ENCODE measurements around the gene MRPS24. TPM values are rescaled to one million over a fixed set of nuclear protein-coding genes. Genes with fewer than 3 reads are reported as not detected.

MRPS24 gene
- total RNA-seq, 1 experiment from 2014 or later: 156 TPM

GRCh38 chr7:43825391-43825808 is 43.9 kb downstream of the MRPS24 start:
- no peaks in the 10 kb centered on the region for H3K79me2 ChIP-seq (ENCODE audit: insufficient read depth, low read length)
- no peak overlapping the region for H3K4me3 ChIP-seq (replicated peaks in 1 of 2; ENCODE audit: low read depth in 1 of 2, low read length in 2 of 2)
- no peaks in the 10 kb centered on the region for H3K4me1 ChIP-seq (ENCODE audit: control insufficient read depth in 1 of 2, insufficient read depth in 2 of 2, low read length in 2 of 2)
- ChIA-PET POLR2A (no interaction called here), CTCF (interaction anchor here (0.6 kb wide), 1 partner anchor 107 kb away, joined by 3 read pairs; no protein-coding TSS in a partner anchor), RAD21 (ENCODE audit: low non-redundant PET in 1 of 2, low total read pairs in 2 of 2, uncharacterized antibody in 2 of 2, unreplicated experiment in 2 of 2) (no interaction called here)
- no peak overlapping the region for H2AFZ ChIP-seq (ENCODE audit: low read depth, low read length, poor library complexity, severe bottlenecking)
- no peak for TF ChIP-seq EGR1 (IDR thresholded peaks at IDR 0.05; ENCODE audit: low read depth)
- no peak for TF ChIP-seq ATF3 (IDR thresholded peaks at IDR 0.05)
- TF ChIP-seq ELF1 (IDR thresholded peaks at IDR 0.05; ENCODE audit: borderline replicate concordance, low read depth): no peak
- no peak for TF ChIP-seq EZH2 (IDR thresholded peaks at IDR 0.05)
- no peak for TF ChIP-seq JUND (IDR thresholded peaks at IDR 0.05)
- TF ChIP-seq SIN3A (IDR thresholded peaks at IDR 0.05; ENCODE audit: low read depth): no peak
- TF ChIP-seq EZH2phosphoT487 (IDR thresholded peaks at IDR 0.05; ENCODE audit: borderline replicate concordance): no peak
- TF ChIP-seq FOSL1 (IDR thresholded peaks at IDR 0.05; ENCODE audit: low read depth): no peak
- TF ChIP-seq YY1 (IDR thresholded peaks at IDR 0.05; ENCODE audit: extremely low read depth, insufficient replicate concordance, low read depth, low read length): no peak
- TF ChIP-seq TCF7L2 (IDR thresholded peaks at IDR 0.05; ENCODE audit: borderline replicate concordance, extremely low read depth, insufficient read depth, insufficient read length): no peak
- TF ChIP-seq CEBPB (IDR thresholded peaks at IDR 0.05; ENCODE audit: low read depth): no peak
- TF ChIP-seq ZBTB33 (IDR thresholded peaks at IDR 0.05; ENCODE audit: extremely low read depth, insufficient replicate concordance, low read length): no peak
- TF ChIP-seq POLR2A (IDR thresholded peaks at IDR 0.05; ENCODE audit: borderline replicate concordance, extremely low read depth, insufficient read depth, insufficient read length): no peak
- TF ChIP-seq CBX3 (IDR thresholded peaks at IDR 0.05; ENCODE audit: low read depth): no peak
- TF ChIP-seq ZFX (IDR thresholded peaks at IDR 0.05): no peak
- intact Hi-C loops (cut with micrococcal nuclease): no loop called here
- no peaks in the 10 kb centered on the region for H3K9me3 ChIP-seq (ENCODE audit: control insufficient read depth in 1 of 2, insufficient read depth in 1 of 2, low read depth in 1 of 2, low read length in 2 of 2)
- H3K9me2 ChIP-seq (ENCODE audit: insufficient read depth): no peaks in the 10 kb centered on the region
- H3K9ac ChIP-seq (ENCODE audit: low read length): no peak overlapping the region
- no peaks in the 10 kb centered on the region for H4K20me1 ChIP-seq (ENCODE audit: insufficient read depth)
- no peaks in the 10 kb centered on the region for H3K27me3 ChIP-seq (ENCODE audit: insufficient read depth, low read length)
- H3K36me3 ChIP-seq (ENCODE audit: control insufficient read depth in 1 of 2, insufficient read depth in 2 of 2, low read length in 2 of 2): no peaks in the 10 kb centered on the region
- BruUV-seq (replicated peaks): no TSS peak
- no peak for DNase-seq (ENCODE audit: low read depth, low spot score)
- ATAC-seq: no peak
- H3K27ac ChIP-seq (ENCODE audit: low read depth, low read length): no peak overlapping the region
- H3K4me2 ChIP-seq (ENCODE audit: low read length): no peak overlapping the region
